HG03045 (cell line): Measurements from ENCODE around the gene KCTD5.
"Not testable (repeated sequence)": the region's sequence is repeated elsewhere in the genome, so short reads cannot be mapped to it uniquely, and the experiment has no call there.

ENCODE experiments used
- ATAC-seq: cut with Tn5 transposase; IDR thresholded peaks from one replicate; pipeline ENCODE4 v1.9.1; 2021; ENCODE audit warnings: mild to moderate bottlenecking, moderate library complexity; ENCODE audit not compliant: unreplicated experiment

KCTD5 gene

GRCh38 chr16:2682209-2683021, at the start of gene KCTD5:
KCTD5 (plus strand) TSS chr16:2682523; CDS start chr16:2682549, 26 bp downstream.
- ATAC-seq, result peak; percentile 67

GRCh38 chr16:2639071-2639721, 43.1 kb upstream of the KCTD5 start:
- not testable (repeated sequence) for ATAC-seq

- ATAC-seq, result not testable (repeated sequence)
These were observed 42.6 kb upstream of the KCTD5 start for GRCh38 chr16:2639722-2640072.

GRCh38 chr16:2642561-2642960, 39.8 kb upstream of the KCTD5 start:
- ATAC-seq, result not testable (repeated sequence)

- ATAC-seq, result not testable (repeated sequence)
These were observed 37.4 kb upstream of the KCTD5 start for GRCh38 chr16:2644754-2645453.

GRCh38 chr16:2651268-2651871, 31.0 kb upstream of the KCTD5 start:
- ATAC-seq, result not testable (repeated sequence)

GRCh38 chr16:2653915-2654314, 28.4 kb upstream of the KCTD5 start:
- ATAC-seq, result not testable (repeated sequence)

GRCh38 chr16:2654949-2655348, 27.4 kb upstream of the KCTD5 start:
- ATAC-seq, result not testable (repeated sequence)

GRCh38 chr16:2656985-2657384, 25.3 kb upstream of the KCTD5 start:
- no peak for ATAC-seq

GRCh38 chr16:2657803-2658202, 24.5 kb upstream of the KCTD5 start:
- ATAC-seq, result not testable (repeated sequence)

- ATAC-seq, result not testable (repeated sequence)
These were observed 22.8 kb upstream of the KCTD5 start for GRCh38 chr16:2659560-2659959.

- ATAC-seq, result not testable (repeated sequence)
These were observed 22.2 kb upstream of the KCTD5 start for GRCh38 chr16:2660014-2660662.

GRCh38 chr16:2660755-2661373, 21.5 kb upstream of the KCTD5 start:
- ATAC-seq, result not testable (repeated sequence)

- ATAC-seq, result no peak
These were observed 18.5 kb upstream of the KCTD5 start for GRCh38 chr16:2663553-2664546.

- ATAC-seq, result no peak
These were observed 17.7 kb upstream of the KCTD5 start for GRCh38 chr16:2664574-2664982.

GRCh38 chr16:2666671-2667070, 15.7 kb upstream of the KCTD5 start:
- not testable (repeated sequence) for ATAC-seq

- ATAC-seq, result not testable (repeated sequence)
These were observed 12.7 kb upstream of the KCTD5 start for GRCh38 chr16:2669587-2669986.

- not testable (repeated sequence) for ATAC-seq
These were observed 12.3 kb upstream of the KCTD5 start for GRCh38 chr16:2670017-2670416.

- not testable (repeated sequence) for ATAC-seq
These were observed 11.1 kb upstream of the KCTD5 start for GRCh38 chr16:2671193-2671592.
